ENCODE results near the gene SMG6.

The SMG6 gene

GRCh38 chr17:2191785-2192184 is 111.8 kb downstream of the SMG6 start:
- no peak for TF ChIP-seq REST (IDR thresholded peaks at IDR 0.05; ENCODE audit: low read depth)
- TF ChIP-seq YY1 (IDR thresholded peaks at IDR 0.05; ENCODE audit: low read depth), result no peak
- TF ChIP-seq, protein P1, sequence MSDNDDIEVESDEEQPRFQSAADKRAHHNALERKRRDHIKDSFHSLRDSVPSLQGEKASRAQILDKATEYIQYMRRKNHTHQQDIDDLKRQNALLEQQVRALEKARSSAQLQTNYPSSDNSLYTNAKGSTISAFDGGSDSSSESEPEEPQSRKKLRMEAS (IDR thresholded peaks at IDR 0.05), result no peak
- TF ChIP-seq CEBPB (IDR thresholded peaks at IDR 0.05), result no peak
- no peak for TF ChIP-seq TAF1 (IDR thresholded peaks at IDR 0.05; ENCODE audit: low read depth)
- no peak for TF ChIP-seq EGR1 (IDR thresholded peaks at IDR 0.05)
- no peak for TF ChIP-seq ZBTB7A (IDR thresholded peaks at IDR 0.05; ENCODE audit: low read depth)
- TF ChIP-seq CREB1 (IDR thresholded peaks at IDR 0.05; ENCODE audit: low read depth), result no peak

DNA sequence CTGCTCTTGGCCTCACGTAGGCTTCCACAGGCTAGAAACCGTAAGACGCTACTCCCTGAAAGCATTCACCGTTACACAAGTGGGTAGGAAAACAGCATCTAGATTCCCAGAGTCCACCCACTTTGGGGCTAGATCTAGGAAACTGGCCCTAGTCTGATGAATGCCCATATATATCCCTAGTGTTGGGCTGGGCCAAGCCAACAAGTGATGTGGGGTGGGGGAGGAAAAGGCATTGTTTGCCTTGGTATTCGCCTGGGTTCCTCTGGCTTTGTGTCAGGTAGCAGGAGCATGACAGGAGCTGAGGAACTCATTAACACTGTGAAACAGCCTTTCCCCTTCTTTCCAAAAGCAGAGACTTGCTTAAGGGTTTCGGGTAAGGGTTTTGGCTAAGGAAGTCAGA is 112.4 kb downstream of the SMG6 start:
- no peak for TF ChIP-seq EP300 (IDR thresholded peaks at IDR 0.05; ENCODE audit: borderline replicate concordance)
- TF ChIP-seq, protein P1 (IDR thresholded peaks at IDR 0.05), result no peak
- TF ChIP-seq USF1 (IDR thresholded peaks at IDR 0.05), result no peak
- TF ChIP-seq EGR1 (IDR thresholded peaks at IDR 0.05), result no peak
- no peak for TF ChIP-seq RAD21 (IDR thresholded peaks at IDR 0.05; ENCODE audit: low read depth)
- TF ChIP-seq ZBTB7A (IDR thresholded peaks at IDR 0.05; ENCODE audit: low read depth), result no peak

- TF ChIP-seq CEBPB (IDR thresholded peaks at IDR 0.05) (no peak), CREB1 (IDR thresholded peaks at IDR 0.05; ENCODE audit: low read depth) (no peak), USF1 (IDR thresholded peaks at IDR 0.05) (no peak), FOXM1 (IDR thresholded peaks at IDR 0.05; ENCODE audit: borderline replicate concordance, low read depth) (no peak), RAD21 (IDR thresholded peaks at IDR 0.05; ENCODE audit: low read depth) (no peak), YY1 (IDR thresholded peaks at IDR 0.05; ENCODE audit: low read depth) (no peak), EP300 (IDR thresholded peaks at IDR 0.05; ENCODE audit: borderline replicate concordance) (no peak), TEAD4 (IDR thresholded peaks at IDR 0.05) (no peak), TCF12 (IDR thresholded peaks at IDR 0.05; ENCODE audit: low read depth) (no peak), EGR1 (IDR thresholded peaks at IDR 0.05) (no peak), ZBTB7A (IDR thresholded peaks at IDR 0.05; ENCODE audit: low read depth) (no peak)
- TF ChIP-seq, protein P1 (IDR thresholded peaks at IDR 0.05), result no peak
Observed at GRCh38 chr17:2190014-2190413, 113.6 kb downstream of the SMG6 start.

DNA sequence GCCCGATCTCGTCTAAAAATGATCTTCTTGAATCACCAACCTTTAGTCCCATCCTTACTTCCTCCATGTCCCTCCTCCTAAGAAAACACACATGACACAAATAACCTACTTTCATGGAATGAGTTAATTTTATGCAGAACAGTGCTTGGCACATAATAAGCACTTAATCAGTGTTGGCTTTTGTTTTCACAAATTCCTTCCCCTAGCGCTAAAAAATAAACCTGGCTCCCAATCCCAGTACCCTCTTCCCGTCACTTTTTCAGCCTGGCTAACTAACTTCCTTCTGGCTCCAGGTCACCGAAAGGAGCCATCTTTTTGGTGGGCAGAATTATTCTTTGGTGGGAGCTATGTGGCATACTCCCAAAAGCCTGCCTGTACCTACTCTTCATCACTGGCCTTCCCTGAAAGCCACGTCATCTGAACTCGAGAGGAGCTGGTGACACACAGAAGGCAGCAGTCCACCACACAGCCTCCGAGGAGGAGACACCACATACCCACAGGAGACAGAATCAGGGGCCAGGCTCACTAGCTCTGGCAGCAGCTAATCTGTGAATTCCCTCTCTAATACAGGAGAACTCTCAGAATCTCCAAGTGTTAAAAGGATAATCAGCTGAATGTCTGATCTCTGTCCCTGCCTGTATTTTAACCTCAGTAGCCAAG is 114.5 kb downstream of the SMG6 start:
- TF ChIP-seq NFIC (IDR thresholded peaks at IDR 0.05) (no peak), TEAD4 (IDR thresholded peaks at IDR 0.05) (no peak), CEBPB (IDR thresholded peaks at IDR 0.05) (no peak)

DNA sequence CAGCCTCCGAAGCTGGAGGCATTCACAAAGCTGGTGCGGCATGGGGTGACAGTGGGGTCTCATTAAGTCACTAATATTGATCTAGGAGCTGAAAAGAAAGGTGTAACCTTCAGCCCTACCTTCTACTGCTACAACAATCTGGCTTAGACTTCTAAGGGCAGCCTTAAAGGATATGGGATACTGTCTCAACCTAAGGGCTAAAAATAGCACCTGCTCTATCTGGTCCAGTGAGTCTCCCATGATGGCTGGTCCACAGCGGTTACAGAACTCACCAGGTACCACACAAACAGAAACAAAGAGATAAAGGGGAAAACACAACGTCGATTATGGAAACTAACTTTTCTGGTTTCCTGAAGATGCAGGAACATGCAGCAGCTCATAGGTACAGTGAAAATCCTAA is 115.8 kb downstream of the SMG6 start:
- TF ChIP-seq EGR1 (IDR thresholded peaks at IDR 0.05), result no peak
- no peak for TF ChIP-seq ZBTB7A (IDR thresholded peaks at IDR 0.05; ENCODE audit: low read depth)
- TF ChIP-seq CREB1 (IDR thresholded peaks at IDR 0.05; ENCODE audit: low read depth), result no peak
- TF ChIP-seq FOXM1 (IDR thresholded peaks at IDR 0.05; ENCODE audit: borderline replicate concordance, low read depth), result no peak
- no peak for TF ChIP-seq YY1 (IDR thresholded peaks at IDR 0.05; ENCODE audit: low read depth)
- TF ChIP-seq NFIC (IDR thresholded peaks at IDR 0.05), result no peak
- TF ChIP-seq, protein P1 (IDR thresholded peaks at IDR 0.05), result no peak
- no peak for TF ChIP-seq TAF1 (IDR thresholded peaks at IDR 0.05; ENCODE audit: low read depth)
- TF ChIP-seq USF1 (IDR thresholded peaks at IDR 0.05), result no peak

DNA sequence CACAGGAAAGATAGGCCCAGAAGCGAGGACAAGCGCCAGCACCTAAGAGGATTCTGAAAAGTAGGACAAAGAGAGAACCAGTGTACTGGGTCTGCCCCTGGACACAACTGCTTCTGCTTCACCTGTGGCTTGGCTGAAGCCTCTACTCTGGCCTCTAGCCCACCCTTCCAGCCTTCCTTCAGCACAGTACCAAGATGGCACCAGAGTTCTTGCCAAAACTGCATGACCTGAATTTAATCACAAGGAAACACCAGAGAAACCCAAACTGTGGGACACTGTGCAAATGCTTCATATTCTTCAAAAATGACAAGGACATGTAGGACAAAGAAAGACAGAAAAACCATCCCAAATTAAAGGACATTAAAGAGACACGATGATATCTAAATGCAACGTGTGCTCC is 116.6 kb downstream of the SMG6 start:
- TF ChIP-seq EP300 (IDR thresholded peaks at IDR 0.05; ENCODE audit: borderline replicate concordance) (no peak), FOXM1 (IDR thresholded peaks at IDR 0.05; ENCODE audit: borderline replicate concordance, low read depth) (no peak), USF1 (IDR thresholded peaks at IDR 0.05) (no peak), TEAD4 (IDR thresholded peaks at IDR 0.05) (no peak), TCF12 (IDR thresholded peaks at IDR 0.05; ENCODE audit: low read depth) (no peak), CEBPB (IDR thresholded peaks at IDR 0.05) (no peak), REST (IDR thresholded peaks at IDR 0.05; ENCODE audit: low read depth) (no peak), TAF1 (IDR thresholded peaks at IDR 0.05; ENCODE audit: low read depth) (no peak), RAD21 (IDR thresholded peaks at IDR 0.05; ENCODE audit: low read depth) (no peak), NFIC (IDR thresholded peaks at IDR 0.05) (no peak)
- TF ChIP-seq, protein P1 (IDR thresholded peaks at IDR 0.05), result no peak

All from Ishikawa (cell line).